ENCODE measurements around the gene EAPP. TPM values are rescaled to one million over a fixed set of nuclear protein-coding genes. Genes with fewer than 3 reads are reported as not detected.
"Not testable (repeated sequence)": the region's sequence is repeated elsewhere in the genome, so short reads cannot be mapped to it uniquely, and the experiment has no call there.

The EAPP gene
- total RNA-seq, 1 donor = 56.1 TPM

- H3K4me3 ChIP-seq (ENCODE audit: low read depth, low read length) = no peak overlapping the region
- no peak for TF ChIP-seq CTCF (IDR thresholded peaks at IDR 0.05; ENCODE audit: insufficient read depth, low read length)
- DNase-seq (ENCODE audit: low read depth) = no peak
Measured at GRCh38 chr14:34507884-34508283, 31.6 kb downstream of the EAPP start.

- H3K4me3 ChIP-seq (ENCODE audit: low read depth, low read length) = no peak overlapping the region
- no peak for TF ChIP-seq CTCF (IDR thresholded peaks at IDR 0.05; ENCODE audit: insufficient read depth, low read length)
- DNase-seq (ENCODE audit: low read depth) = no peak
Measured at GRCh38 chr14:34507459-34507858, 32.0 kb downstream of the EAPP start.

GRCh38 chr14:34505124-34505491, 34.4 kb downstream of the EAPP start:
- not testable (repeated sequence) for DNase-seq (ENCODE audit: low read depth); H3K4me3 ChIP-seq (ENCODE audit: low read depth, low read length)

GRCh38 chr14:34504027-34504426, 35.5 kb downstream of the EAPP start:
- DNase-seq (ENCODE audit: low read depth) = not testable (repeated sequence)

GRCh38 chr14:34502545-34503225, 36.8 kb downstream of the EAPP start:
- peak; percentile 64 for DNase-seq (ENCODE audit: low read depth)
- TF ChIP-seq CTCF (IDR thresholded peaks at IDR 0.05; ENCODE audit: insufficient read depth, low read length) = no peak
- no peak overlapping the region for H3K4me3 ChIP-seq (ENCODE audit: low read depth, low read length)

More at GRCh38 chr14:34504027-34504426, 35.5 kb downstream of the EAPP start:
- H3K4me3 ChIP-seq (ENCODE audit: low read depth, low read length) = not testable (repeated sequence)

- TF ChIP-seq CTCF (IDR thresholded peaks at IDR 0.05; ENCODE audit: insufficient read depth, low read length) = no peak
- peak; percentile 73 for DNase-seq (ENCODE audit: low read depth)
- H3K4me3 ChIP-seq (ENCODE audit: low read depth, low read length) = no peak overlapping the region
Measured at GRCh38 chr14:34502001-34502400, 37.5 kb downstream of the EAPP start.

GRCh38 chr14:34501004-34501580, 38.4 kb downstream of the EAPP start:
- TF ChIP-seq CTCF (IDR thresholded peaks at IDR 0.05; ENCODE audit: insufficient read depth, low read length) = no peak
- no peak overlapping the region for H3K4me3 ChIP-seq (ENCODE audit: low read depth, low read length)
- DNase-seq (ENCODE audit: low read depth) = no peak
